ENCODE measurements around the gene ZBTB7C.

ZBTB7C gene

GRCh38 chr18:47978141-47978540 lies 431.0 kb downstream of the ZBTB7C start:
- no peak for DNase-seq

All from inflammatory macrophage treated with lipopolysaccharide for 1 hour (primary cell).